IPS-15b (cell line): ENCODE results near the gene PKD1L1.

Experiments used
- H3K27me3 ChIP-seq: one replicate; pipeline ENCODE4 v1.6.1; 2013; ENCODE audit warnings: low read length; ENCODE audit not compliant: control insufficient read depth, insufficient read depth
- H3K36me3 ChIP-seq: one replicate; pipeline ENCODE4 v1.6.1; 2013; ENCODE audit warnings: low read length; ENCODE audit not compliant: control insufficient read depth, insufficient read depth
- H3K4me1 ChIP-seq: one replicate; pipeline ENCODE4 v1.6.1; 2013; ENCODE audit warnings: mild to moderate bottlenecking, low read length; ENCODE audit not compliant: control insufficient read depth, insufficient read depth
- H3K4me3 ChIP-seq: one replicate; pipeline ENCODE4 v1.5.1; 2013; ENCODE audit warnings: low read depth, low read length
- H3K9ac ChIP-seq: one replicate; pipeline ENCODE4 v1.6.1; 2013; ENCODE audit warnings: low read depth, mild to moderate bottlenecking, low read length
- H3K9me3 ChIP-seq: one replicate; pipeline ENCODE4 v1.6.1; 2013; ENCODE audit warnings: mild to moderate bottlenecking, low read length; ENCODE audit not compliant: control insufficient read depth, insufficient read depth

The PKD1L1 gene

GRCh38 chr7:47816647-47817046 lies 131.6 kb downstream of the PKD1L1 start:
- H3K4me1 ChIP-seq, result no peaks in the 10 kb centered on the region
- no peaks in the 10 kb centered on the region for H3K36me3 ChIP-seq
- no peaks in the 10 kb centered on the region for H3K9me3 ChIP-seq
- no peaks in the 10 kb centered on the region for H3K27me3 ChIP-seq
- H3K4me3 ChIP-seq, result no peak overlapping the region
- no peak overlapping the region for H3K9ac ChIP-seq

DNA sequence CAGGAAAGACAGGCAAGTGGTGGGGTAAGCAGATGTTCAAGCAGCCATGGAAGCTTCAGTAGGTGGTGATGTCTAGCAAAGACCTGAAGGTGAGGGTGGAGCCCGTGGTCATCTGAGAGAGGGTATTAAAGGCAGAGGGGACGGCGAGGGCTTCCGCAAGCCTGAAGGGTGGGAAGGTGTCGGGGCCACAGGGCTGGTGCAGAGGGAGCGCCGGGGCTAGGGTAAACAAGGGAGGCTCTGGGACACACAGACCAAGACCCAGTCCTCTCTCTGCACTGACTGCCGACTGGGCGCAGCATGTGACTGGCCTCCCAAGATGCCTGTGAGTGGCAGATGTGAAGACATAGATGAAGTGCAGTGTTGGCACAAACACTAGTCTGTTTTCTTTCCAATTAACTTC lies 132.4 kb downstream of the PKD1L1 start:
- H3K9me3 ChIP-seq, result no peaks in the 10 kb centered on the region
- no peak overlapping the region for H3K4me3 ChIP-seq
- no peaks in the 10 kb centered on the region for H3K27me3 ChIP-seq
- H3K9ac ChIP-seq, result no peak overlapping the region
- H3K36me3 ChIP-seq, result no peaks in the 10 kb centered on the region
- H3K4me1 ChIP-seq, result no peaks in the 10 kb centered on the region

DNA sequence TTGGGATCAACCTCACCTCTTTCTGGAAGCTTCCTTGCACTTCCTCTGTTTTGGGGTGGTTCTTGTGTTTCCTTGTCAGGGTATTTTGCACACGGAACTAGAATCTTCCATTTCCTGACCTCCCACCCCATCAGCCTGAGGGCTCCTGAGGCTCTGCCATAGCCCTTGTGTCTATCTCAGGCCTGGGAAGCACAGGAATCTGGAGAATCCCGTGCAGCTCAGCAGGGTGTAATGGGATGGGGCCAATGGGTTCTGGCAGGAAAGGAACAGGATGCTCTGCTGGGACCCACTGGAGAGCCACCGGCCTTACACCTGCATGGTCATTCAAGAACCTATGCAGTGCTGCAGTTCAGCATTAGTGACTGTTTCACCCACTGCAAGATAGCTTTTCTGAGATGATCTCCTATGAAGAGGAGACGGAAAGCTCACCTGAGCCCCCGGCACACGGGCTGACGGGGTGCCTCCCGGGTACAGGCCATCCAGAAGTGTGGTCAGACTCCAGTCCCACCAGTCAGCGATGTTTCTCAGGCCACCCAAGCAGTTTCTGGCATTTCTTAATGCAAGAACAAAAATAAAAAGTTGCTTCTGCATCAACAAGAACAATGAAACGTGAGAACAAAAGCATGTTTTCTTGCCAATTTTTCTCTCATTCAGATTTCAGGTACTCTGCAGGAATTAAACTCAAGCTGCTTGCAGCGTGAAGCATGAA lies 133.2 kb downstream of the PKD1L1 start:
- no peaks in the 10 kb centered on the region for H3K27me3 ChIP-seq
- H3K9me3 ChIP-seq, result no peaks in the 10 kb centered on the region
- H3K4me3 ChIP-seq, result no peak overlapping the region
- no peaks in the 10 kb centered on the region for H3K36me3 ChIP-seq
- no peaks in the 10 kb centered on the region for H3K4me1 ChIP-seq
- H3K9ac ChIP-seq, result no peak overlapping the region

DNA sequence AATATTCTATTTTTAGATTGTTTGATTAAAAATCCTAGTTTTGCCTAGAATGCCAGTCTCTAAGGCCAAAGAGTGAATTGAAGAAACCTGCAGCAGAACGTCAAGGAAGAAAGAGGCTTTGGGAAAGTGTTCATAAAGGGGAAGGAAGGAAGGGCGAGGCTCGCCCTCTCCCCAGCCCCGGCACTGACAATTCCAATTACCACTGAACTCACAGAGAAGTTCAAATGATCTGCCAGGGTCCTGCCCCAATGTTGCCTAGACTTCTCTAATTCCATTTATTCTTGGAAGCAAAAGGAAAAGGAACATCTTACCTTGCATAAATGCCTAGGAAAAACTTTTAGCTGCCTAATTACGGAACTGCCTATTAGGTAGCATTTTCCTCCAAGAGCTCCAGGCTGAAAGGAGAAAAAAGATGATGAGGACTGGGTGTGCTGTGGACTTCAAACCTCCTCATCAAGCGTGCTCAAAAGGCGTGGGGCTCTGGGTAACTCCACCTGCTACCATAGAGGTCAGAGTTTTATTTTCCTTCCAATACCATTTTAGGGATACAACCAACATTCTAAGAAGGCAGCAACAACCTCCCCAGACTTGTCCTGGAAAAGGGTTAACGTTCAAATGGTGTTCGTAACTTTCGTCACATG lies 134.5 kb downstream of the PKD1L1 start:
- Histone ChIP-seq H3K9ac (no peak overlapping the region), H3K27me3 (no peaks in the 10 kb centered on the region), H3K4me1 (no peaks in the 10 kb centered on the region), H3K9me3 (no peaks in the 10 kb centered on the region), H3K36me3 (no peaks in the 10 kb centered on the region), H3K4me3 (no peak overlapping the region)

- no peaks in the 10 kb centered on the region for H3K4me1 ChIP-seq
- H3K36me3 ChIP-seq, result no peaks in the 10 kb centered on the region
- H3K4me3 ChIP-seq, result no peak overlapping the region
- no peaks in the 10 kb centered on the region for H3K9me3 ChIP-seq
- no peaks in the 10 kb centered on the region for H3K27me3 ChIP-seq
- no peak overlapping the region for H3K9ac ChIP-seq
These were observed 135.7 kb downstream of the PKD1L1 start for GRCh38 chr7:47812429-47813136.

- Histone ChIP-seq H3K36me3 (no peaks in the 10 kb centered on the region), H3K27me3 (no peaks in the 10 kb centered on the region), H3K9ac (no peak overlapping the region), H3K4me3 (no peak overlapping the region), H3K9me3 (no peaks in the 10 kb centered on the region), H3K4me1 (no peaks in the 10 kb centered on the region)
These were observed 136.5 kb downstream of the PKD1L1 start for GRCh38 chr7:47811632-47812380.

DNA sequence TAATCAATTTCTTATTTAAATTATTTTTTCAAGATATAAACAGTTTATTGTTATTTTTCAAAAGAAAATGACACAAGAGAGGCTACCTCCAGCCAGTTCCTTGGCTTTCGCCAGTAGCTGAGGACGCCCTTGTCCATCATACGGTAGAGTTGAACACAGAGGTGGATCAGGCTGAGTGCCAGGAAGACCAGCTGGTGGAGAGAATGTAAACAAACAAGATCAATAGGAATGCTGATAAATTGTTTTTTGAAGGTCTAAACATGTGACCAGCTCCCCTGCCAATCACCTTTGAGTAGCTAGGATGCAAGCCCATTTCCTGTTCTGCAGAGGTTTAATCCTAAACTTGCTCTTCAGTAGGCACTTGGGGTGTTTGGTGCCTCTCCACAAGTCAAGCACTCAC lies 138.9 kb downstream of the PKD1L1 start:
- H3K36me3 ChIP-seq, result no peaks in the 10 kb centered on the region
- H3K27me3 ChIP-seq, result no peaks in the 10 kb centered on the region

DNA sequence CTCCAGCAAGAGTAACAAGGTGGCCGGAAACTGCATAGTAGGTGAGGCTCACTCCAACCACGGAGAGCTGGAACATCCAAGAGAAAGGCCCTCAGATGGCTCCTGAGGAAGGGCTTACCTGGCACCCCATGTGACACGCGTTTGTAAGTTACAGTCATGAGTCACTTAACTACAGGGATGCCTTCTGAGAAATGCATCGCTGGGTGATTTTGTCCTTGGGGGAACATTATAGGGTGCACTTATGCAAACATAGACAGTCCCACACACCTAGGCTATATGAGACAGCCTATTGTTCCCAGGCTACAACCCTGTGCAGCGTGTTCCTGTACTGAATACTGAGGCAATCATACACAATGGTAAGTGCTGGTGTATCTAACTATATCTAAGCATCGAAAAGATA lies 139.9 kb downstream of the PKD1L1 start:
- no peaks in the 10 kb centered on the region for H3K9me3 ChIP-seq
- no peaks in the 10 kb centered on the region for H3K4me1 ChIP-seq
- no peaks in the 10 kb centered on the region for H3K36me3 ChIP-seq
- H3K27me3 ChIP-seq, result no peaks in the 10 kb centered on the region
- no peak overlapping the region for H3K9ac ChIP-seq
- no peak overlapping the region for H3K4me3 ChIP-seq

More for the DNA sequence above, 138.9 kb downstream of the PKD1L1 start:
- no peaks in the 10 kb centered on the region for H3K4me1 ChIP-seq
- H3K9ac ChIP-seq, result no peak overlapping the region
- H3K4me3 ChIP-seq, result no peak overlapping the region
- no peaks in the 10 kb centered on the region for H3K9me3 ChIP-seq

- Histone ChIP-seq H3K9ac (no peak overlapping the region), H3K9me3 (no peaks in the 10 kb centered on the region), H3K4me3 (no peak overlapping the region), H3K27me3 (no peaks in the 10 kb centered on the region), H3K36me3 (no peaks in the 10 kb centered on the region), H3K4me1 (no peaks in the 10 kb centered on the region)
These were observed 140.5 kb downstream of the PKD1L1 start for GRCh38 chr7:47807756-47808155.

GRCh38 chr7:47807126-47807525 lies 141.1 kb downstream of the PKD1L1 start:
- no peaks in the 10 kb centered on the region for H3K27me3 ChIP-seq
- no peaks in the 10 kb centered on the region for H3K36me3 ChIP-seq
- H3K9me3 ChIP-seq, result no peaks in the 10 kb centered on the region
- no peak overlapping the region for H3K4me3 ChIP-seq
- H3K4me1 ChIP-seq, result no peaks in the 10 kb centered on the region
- no peak overlapping the region for H3K9ac ChIP-seq

DNA sequence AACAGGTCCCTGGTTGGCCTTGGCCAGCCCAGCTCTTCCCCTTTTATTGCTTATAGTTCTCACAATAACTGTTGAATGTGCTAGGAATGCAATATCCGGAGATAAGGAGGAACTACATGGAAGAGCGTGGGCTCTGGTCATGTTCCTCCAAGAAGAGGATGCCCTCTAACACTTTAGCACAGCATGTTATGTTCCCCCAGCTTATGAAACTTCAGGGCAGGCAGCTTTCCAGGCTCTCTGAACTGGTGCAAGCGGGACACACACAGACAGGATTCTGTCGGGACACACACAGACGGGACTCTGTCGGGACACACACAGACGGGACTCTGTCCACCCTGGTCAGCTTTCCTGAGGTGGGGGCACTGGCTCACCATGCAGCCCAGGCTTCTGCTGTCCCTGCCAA lies 141.6 kb downstream of the PKD1L1 start:
- Histone ChIP-seq H3K4me1 (no peaks in the 10 kb centered on the region), H3K9ac (no peak overlapping the region)

More for the DNA sequence above, 141.6 kb downstream of the PKD1L1 start:
- Histone ChIP-seq H3K27me3 (no peaks in the 10 kb centered on the region), H3K9me3 (no peaks in the 10 kb centered on the region), H3K36me3 (no peaks in the 10 kb centered on the region), H3K4me3 (no peak overlapping the region)
